Skeletal muscle satellite cell (primary cell): Measurements from ENCODE around the gene PSMD8.
"Not testable (repeated sequence)": the region's sequence is repeated elsewhere in the genome, so short reads cannot be mapped to it uniquely, and the experiment has no call there.

Source experiments
- H3K27me3 ChIP-seq: 2 replicates; pipeline ENCODE4 v1.7.0; 2013; ENCODE audit warnings: low read length; ENCODE audit not compliant: control insufficient read depth, insufficient read depth
- H3K36me3 ChIP-seq: 2 replicates; pipeline ENCODE4 v1.7.0; 2013; ENCODE audit warnings: mild to moderate bottlenecking, control low read depth, low read length; ENCODE audit not compliant: insufficient read depth
- H3K4me1 ChIP-seq: 2 replicates; pipeline ENCODE4 v1.7.0; 2013; ENCODE audit warnings: low read length; ENCODE audit not compliant: control insufficient read depth, insufficient read depth
- H3K4me2 ChIP-seq: 2 replicates; pipeline ENCODE4 v1.7.0; 2013; ENCODE audit warnings: mild to moderate bottlenecking, low read length
- H3K4me3 ChIP-seq: 2 replicates; pipeline ENCODE4 v1.7.0; 2013; ENCODE audit warnings: low read length
- H3K9ac ChIP-seq: 2 replicates; pipeline ENCODE4 v1.7.0; 2013; ENCODE audit warnings: mild to moderate bottlenecking, low read depth, low read length, moderate library complexity
- H3K9me3 ChIP-seq: replicated peaks from 2 replicates; pipeline ENCODE4 v1.7.0; 2013; ENCODE audit warnings: mild to moderate bottlenecking, control low read depth, low read length

PSMD8 gene

GRCh38 chr19:38402623-38402966, 28.2 kb downstream of the PSMD8 start:
- Histone ChIP-seq H3K9me3 (no peaks in the 10 kb centered on the region), H3K4me1 (peaks cover 2% of the 10 kb centered on the region), H3K9ac (no peak overlapping the region), H3K4me2 (peak overlapping the region; percentile 79), H3K27me3 (no peaks in the 10 kb centered on the region), H3K36me3 (peaks cover 11% of the 10 kb centered on the region), H3K4me3 (peak overlapping the region; percentile 58)

DNA sequence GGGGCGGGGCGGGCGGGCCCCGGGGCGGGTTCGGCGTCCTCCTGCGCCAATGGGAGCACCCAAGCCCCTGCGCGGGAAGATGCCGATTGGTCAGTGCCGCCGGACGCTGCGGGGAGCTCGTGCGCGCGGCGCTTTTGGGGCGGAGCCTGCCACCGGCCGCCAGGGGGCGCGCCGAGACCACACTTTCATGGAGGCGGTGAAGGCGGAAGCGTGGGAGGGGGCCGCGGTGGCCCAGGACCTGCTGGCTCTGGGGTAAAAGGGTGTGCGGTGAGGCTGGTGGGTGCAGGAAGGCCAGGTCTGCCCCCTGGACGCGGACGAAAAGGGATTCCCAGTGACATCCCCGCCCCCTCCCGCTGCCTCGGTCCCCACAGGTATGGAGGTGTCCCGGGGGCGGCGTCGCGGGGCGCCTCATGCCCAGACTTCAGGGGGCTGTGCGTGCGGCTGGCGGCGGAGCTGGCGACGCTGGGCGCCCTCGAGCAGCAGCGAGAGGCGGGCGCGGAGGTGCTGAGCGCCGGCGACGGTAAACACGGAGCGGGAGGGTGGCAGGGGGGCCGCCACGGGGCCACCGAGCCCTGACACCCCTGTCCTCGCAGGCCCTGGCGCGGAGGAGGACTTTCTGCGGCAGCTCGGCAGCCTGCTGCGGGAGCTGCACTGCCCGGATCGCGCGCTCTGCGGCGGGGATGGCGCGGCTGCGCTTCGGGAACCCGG, 28.8 kb downstream of the PSMD8 start, which contains the start of gene FAM98C:
Gene FAM98C (plus strand): TSS at position 127 of the 708 bp plus-strand sequence. CDS start 61 bp downstream, at position 188.
- Histone ChIP-seq H3K4me1 (peaks cover 2% of the 10 kb centered on the region), H3K9me3 (no peaks in the 10 kb centered on the region), H3K4me2 (peak within 1 kb of the TSS; percentile 95), H3K36me3 (peaks cover 11% of the 10 kb centered on the region), H3K9ac (peak within 1 kb of the TSS; percentile 88), H3K27me3 (no peaks in the 10 kb centered on the region), H3K4me3 (peak within 1 kb of the TSS; percentile 87)

DNA sequence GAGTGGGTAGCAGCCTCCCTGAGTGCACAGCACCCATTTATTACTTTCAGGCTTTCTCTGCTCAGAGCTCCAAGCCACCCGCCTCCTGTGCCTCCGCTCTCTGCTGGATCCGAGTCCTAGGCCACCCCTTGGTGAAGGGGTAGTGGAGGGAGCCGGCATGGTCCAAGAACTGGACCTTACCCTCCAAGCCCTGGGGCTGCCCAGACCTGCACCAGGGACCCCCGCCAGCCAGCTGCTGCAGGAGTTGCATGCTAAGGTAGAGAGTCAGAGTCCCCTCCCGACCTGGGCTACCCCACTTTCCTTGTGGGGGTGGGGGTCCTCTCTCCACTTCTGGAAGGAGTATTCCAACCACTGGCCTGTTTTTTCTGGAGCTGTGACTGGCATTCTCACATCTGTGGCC, 30.5 kb downstream of the PSMD8 start:
- no peaks in the 10 kb centered on the region for H3K27me3 ChIP-seq
- no peaks in the 10 kb centered on the region for H3K9me3 ChIP-seq
- no peak overlapping the region for H3K4me2 ChIP-seq
- peaks cover 11% of the 10 kb centered on the region for H3K36me3 ChIP-seq
- peaks cover 2% of the 10 kb centered on the region for H3K4me1 ChIP-seq
- H3K9ac ChIP-seq: no peak overlapping the region
- H3K4me3 ChIP-seq: no peak overlapping the region

DNA sequence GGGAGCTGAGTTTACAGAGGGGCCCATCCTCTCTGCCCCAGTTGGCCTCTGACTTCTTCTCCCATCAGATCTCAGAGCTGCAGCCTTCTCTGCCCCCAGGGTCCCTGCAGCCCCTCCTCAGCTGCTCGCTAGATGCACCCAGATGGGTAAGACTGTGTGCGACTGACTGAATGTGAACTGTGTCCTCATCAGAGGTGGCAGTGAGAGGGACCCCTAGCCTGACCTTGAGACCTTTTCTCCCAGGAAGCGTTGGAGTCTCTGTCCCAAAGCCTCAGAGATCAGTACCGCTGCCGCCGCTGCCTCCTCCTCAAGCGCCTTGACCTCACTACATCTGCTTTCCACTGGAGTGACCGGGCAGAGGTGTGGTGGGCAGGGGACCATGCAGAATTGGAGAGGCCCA, 30.9 kb downstream of the PSMD8 start:
- H3K4me3 ChIP-seq: no peak overlapping the region
- H3K9me3 ChIP-seq: no peaks in the 10 kb centered on the region
- H3K4me1 ChIP-seq: peaks cover 2% of the 10 kb centered on the region
- H3K36me3 ChIP-seq: peaks cover 11% of the 10 kb centered on the region
- H3K4me2 ChIP-seq: no peak overlapping the region
- H3K9ac ChIP-seq: no peak overlapping the region
- H3K27me3 ChIP-seq: no peaks in the 10 kb centered on the region

DNA sequence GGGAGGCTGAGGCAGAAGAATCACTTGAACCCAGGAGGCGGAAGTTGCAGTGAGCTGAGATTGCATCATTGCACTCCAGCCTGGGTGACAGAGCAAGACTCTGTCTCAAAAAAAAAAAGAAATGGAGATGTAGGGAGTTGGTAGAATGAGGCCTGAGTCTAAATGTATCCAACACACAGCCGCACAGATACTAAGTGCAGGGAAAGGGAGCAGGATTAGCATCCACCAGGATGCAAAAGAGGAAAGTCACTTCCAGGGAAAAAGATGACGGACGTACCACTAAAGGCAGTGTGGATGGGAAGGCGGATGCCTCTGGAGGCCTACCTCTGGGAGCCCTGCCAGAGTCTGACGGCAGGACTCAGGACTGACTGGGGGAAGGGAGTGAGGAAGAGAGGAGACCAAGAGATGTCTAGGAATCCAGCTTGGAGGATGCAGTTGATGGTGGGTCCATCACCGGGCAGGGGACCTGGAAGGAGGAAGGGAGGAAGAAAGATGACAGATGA, 35.3 kb downstream of the PSMD8 start:
- Histone ChIP-seq H3K27me3 (no peaks in the 10 kb centered on the region), H3K36me3 (peaks cover 11% of the 10 kb centered on the region), H3K4me2 (no peak overlapping the region)

GRCh38 chr19:38410407-38410806, 36.0 kb downstream of the PSMD8 start:
- not testable (repeated sequence) for H3K4me1 ChIP-seq

More for the DNA sequence above, 35.3 kb downstream of the PSMD8 start:
- H3K9ac ChIP-seq: no peak overlapping the region
- no peaks in the 10 kb centered on the region for H3K9me3 ChIP-seq
- H3K4me3 ChIP-seq: no peak overlapping the region
- H3K4me1 ChIP-seq: no peaks in the 10 kb centered on the region

GRCh38 chr19:38411041-38411712, 36.8 kb downstream of the PSMD8 start:
- H3K4me3 ChIP-seq: no peak overlapping the region
- no peak overlapping the region for H3K9ac ChIP-seq
- H3K4me1 ChIP-seq: no peaks in the 10 kb centered on the region
- no peak overlapping the region for H3K4me2 ChIP-seq
- peaks cover 7% of the 10 kb centered on the region for H3K36me3 ChIP-seq
- H3K9me3 ChIP-seq: no peaks in the 10 kb centered on the region
- no peaks in the 10 kb centered on the region for H3K27me3 ChIP-seq

More at GRCh38 chr19:38410407-38410806, 36.0 kb downstream of the PSMD8 start:
- not testable (repeated sequence) for H3K9me3 ChIP-seq, H3K9ac ChIP-seq, H3K4me3 ChIP-seq, H3K4me2 ChIP-seq, H3K27me3 ChIP-seq, H3K36me3 ChIP-seq

GRCh38 chr19:38411898-38412297, 37.5 kb downstream of the PSMD8 start:
- H3K4me2 ChIP-seq, H3K4me1 ChIP-seq, H3K4me3 ChIP-seq, H3K9me3 ChIP-seq, H3K9ac ChIP-seq, H3K27me3 ChIP-seq, H3K36me3 ChIP-seq: not testable (repeated sequence)

DNA sequence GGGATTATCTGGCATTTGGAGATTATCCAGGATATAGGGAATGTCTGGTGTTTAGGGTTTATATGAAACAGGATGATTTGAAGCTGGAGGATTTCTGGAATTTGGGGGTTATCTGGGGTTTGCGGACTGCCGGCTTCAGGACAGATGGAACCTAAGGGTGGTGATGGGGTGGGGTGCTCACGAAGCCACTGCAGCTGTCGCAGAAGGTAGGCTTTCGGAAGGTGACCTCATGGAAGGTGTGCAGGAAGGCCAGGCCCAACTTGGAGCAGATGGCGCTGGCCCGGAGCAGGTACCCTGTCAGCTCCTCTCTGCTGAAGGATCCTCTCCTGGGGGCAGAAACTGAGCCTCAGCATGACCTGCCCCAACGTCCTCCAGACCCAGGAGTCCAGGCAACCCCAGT, 38.1 kb downstream of the PSMD8 start:
- Histone ChIP-seq H3K4me3 (no peak overlapping the region), H3K36me3 (no peaks in the 10 kb centered on the region), H3K9me3 (no peaks in the 10 kb centered on the region), H3K4me2 (no peak overlapping the region), H3K27me3 (peaks cover 8% of the 10 kb centered on the region), H3K9ac (no peak overlapping the region), H3K4me1 (no peaks in the 10 kb centered on the region)

- H3K36me3 ChIP-seq: no peaks in the 10 kb centered on the region
- H3K9me3 ChIP-seq: no peaks in the 10 kb centered on the region
- no peak overlapping the region for H3K4me2 ChIP-seq
- H3K4me3 ChIP-seq: no peak overlapping the region
- H3K27me3 ChIP-seq: peaks cover 11% of the 10 kb centered on the region
- H3K9ac ChIP-seq: no peak overlapping the region
- H3K4me1 ChIP-seq: no peaks in the 10 kb centered on the region
These were observed 38.6 kb downstream of the PSMD8 start for GRCh38 chr19:38412961-38413360.

DNA sequence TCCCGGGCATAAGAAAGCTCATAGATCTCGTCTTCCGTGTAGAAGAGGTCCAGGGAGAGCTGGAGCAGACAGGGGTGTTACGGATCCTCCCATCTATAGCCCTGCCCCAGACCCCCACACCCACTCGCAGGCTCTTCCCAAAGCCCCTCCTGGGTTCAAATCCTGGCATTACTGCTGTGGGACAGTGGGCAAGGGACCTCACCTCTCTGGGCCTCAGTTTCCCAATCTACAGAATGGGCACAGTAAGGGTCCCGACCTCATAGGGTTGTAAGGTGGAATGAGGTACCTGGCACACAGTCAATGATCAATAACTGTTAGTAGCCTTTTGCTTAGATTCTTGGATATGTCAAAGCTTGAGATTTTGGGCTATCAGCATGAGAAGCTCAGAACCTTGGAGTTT, 39.0 kb downstream of the PSMD8 start:
- Histone ChIP-seq H3K4me2 (no peak overlapping the region), H3K4me3 (no peak overlapping the region), H3K9me3 (no peaks in the 10 kb centered on the region), H3K9ac (no peak overlapping the region), H3K4me1 (no peaks in the 10 kb centered on the region), H3K27me3 (peaks cover 11% of the 10 kb centered on the region), H3K36me3 (no peaks in the 10 kb centered on the region)

DNA sequence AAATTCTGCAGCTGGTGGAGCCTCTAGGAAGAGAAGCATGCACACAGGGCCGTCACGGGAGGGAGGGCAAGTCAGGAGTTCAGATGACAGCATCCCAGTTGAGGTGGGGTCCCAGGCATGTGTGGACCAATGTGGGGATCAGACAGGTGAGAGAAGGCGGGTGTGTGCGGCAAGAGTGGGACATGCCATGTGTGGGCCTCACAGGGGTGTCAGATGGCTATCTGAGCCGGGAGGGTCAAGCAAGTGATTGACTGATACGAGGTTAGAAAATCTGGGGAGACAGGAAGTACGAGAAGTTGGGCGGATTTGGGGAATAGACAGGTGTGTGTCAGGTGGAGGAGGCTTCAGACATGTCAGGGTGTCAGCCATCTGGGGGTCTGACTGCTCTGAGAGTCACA, 42.8 kb downstream of the PSMD8 start:
- no peak overlapping the region for H3K4me2 ChIP-seq
- peaks cover 14% of the 10 kb centered on the region for H3K27me3 ChIP-seq
- no peaks in the 10 kb centered on the region for H3K9me3 ChIP-seq
- no peak overlapping the region for H3K4me3 ChIP-seq
- H3K9ac ChIP-seq: no peak overlapping the region
- H3K36me3 ChIP-seq: no peaks in the 10 kb centered on the region
- H3K4me1 ChIP-seq: no peaks in the 10 kb centered on the region
